ENCODE results near the gene DMKN.
"Not testable (repeated sequence)": the region's sequence is repeated elsewhere in the genome, so short reads cannot be mapped to it uniquely, and the experiment has no call there.

Gene DMKN

GRCh38 chr19:35497406-35497805, 16.0 kb downstream of the DMKN start:
- DNase-seq (ENCODE audit: low read depth) = no peak

- peak; percentile 68 for DNase-seq (ENCODE audit: low read depth)
These were observed 18.1 kb downstream of the DMKN start for GRCh38 chr19:35495107-35496064.

- DNase-seq (ENCODE audit: low read depth) = no peak
These were observed 19.5 kb downstream of the DMKN start for GRCh38 chr19:35493971-35494370.

GRCh38 chr19:35491836-35492360, 21.6 kb downstream of the DMKN start:
- no peak for DNase-seq (ENCODE audit: low read depth)

GRCh38 chr19:35490364-35490763, 23.1 kb downstream of the DMKN start, which contains the start of gene KRTDAP:
Gene KRTDAP (minus strand): TSS chr19:35490464. CDS start chr19:35490442, 22 bp downstream.
- DNase-seq (ENCODE audit: low read depth) = no peak

- no peak for DNase-seq (ENCODE audit: low read depth)
These were observed 24.8 kb downstream of the DMKN start for GRCh38 chr19:35488677-35489076.

GRCh38 chr19:35487656-35488182, 25.7 kb downstream of the DMKN start:
- no peak for DNase-seq (ENCODE audit: low read depth)

- no peak for DNase-seq (ENCODE audit: low read depth)
These were observed 27.2 kb downstream of the DMKN start for GRCh38 chr19:35486268-35486708.

GRCh38 chr19:35484252-35485036, 29.0 kb downstream of the DMKN start:
- no peak for DNase-seq (ENCODE audit: low read depth)

- DNase-seq (ENCODE audit: low read depth) = no peak
These were observed 30.4 kb downstream of the DMKN start for GRCh38 chr19:35483089-35483488.

- no peak for DNase-seq (ENCODE audit: low read depth)
These were observed 34.4 kb downstream of the DMKN start for GRCh38 chr19:35478794-35479677.

- no peak for DNase-seq (ENCODE audit: low read depth)
These were observed 37.3 kb downstream of the DMKN start for GRCh38 chr19:35476149-35476548.

GRCh38 chr19:35474594-35474993, 38.9 kb downstream of the DMKN start:
- not testable (repeated sequence) for DNase-seq (ENCODE audit: low read depth)

GRCh38 chr19:35474104-35474503, 39.3 kb downstream of the DMKN start:
- no peak for DNase-seq (ENCODE audit: low read depth)

GRCh38 chr19:35471946-35472345, 41.5 kb downstream of the DMKN start:
- no peak for DNase-seq (ENCODE audit: low read depth)

GRCh38 chr19:35471075-35471474, 42.4 kb downstream of the DMKN start:
- not testable (repeated sequence) for DNase-seq (ENCODE audit: low read depth)

GRCh38 chr19:35470128-35470527, 43.3 kb downstream of the DMKN start:
- DNase-seq (ENCODE audit: low read depth) = no peak

- peak; percentile 25 for DNase-seq (ENCODE audit: low read depth)
These were observed 44.8 kb downstream of the DMKN start for GRCh38 chr19:35468637-35469036.

- no peak for DNase-seq (ENCODE audit: low read depth)
These were observed 47.2 kb downstream of the DMKN start for GRCh38 chr19:35466259-35466658.

GRCh38 chr19:35462956-35463355, 50.5 kb downstream of the DMKN start:
- not testable (repeated sequence) for DNase-seq (ENCODE audit: low read depth)

- DNase-seq (ENCODE audit: low read depth) = peak; percentile 4
These were observed 50.9 kb downstream of the DMKN start for GRCh38 chr19:35462476-35462953.
